ENCODE measurements around the gene NCKIPSD.

GRCh38 chr3:48685293-48685602 lies 467 bp downstream of the NCKIPSD start:
- TF ChIP-seq FOS (IDR thresholded peaks at IDR 0.05; ENCODE audit: borderline replicate concordance, insufficient read depth, low read length) (no peak), CTCF (IDR thresholded peaks at IDR 0.05; ENCODE audit: extremely low read depth in 1 of 2, insufficient read depth in 1 of 2, low read depth in 1 of 2, low read length in 2 of 2) (no peak), POLR2A (IDR thresholded peaks at IDR 0.05; ENCODE audit: low read depth, low read length) (no peak), POLR2AphosphoS5 (IDR thresholded peaks at IDR 0.05; ENCODE audit: insufficient read depth, low read depth, low read length) (no peak), EZH2 (IDR thresholded peaks at IDR 0.05; ENCODE audit: borderline replicate concordance, low read depth, low read length, severe bottlenecking) (no peak), MAX (IDR thresholded peaks at IDR 0.05; ENCODE audit: insufficient read depth, insufficient read length) (no peak), MYC (IDR thresholded peaks at IDR 0.05; ENCODE audit: low read depth, low read length) (no peak), GATA2 (IDR thresholded peaks at IDR 0.05; ENCODE audit: insufficient read depth, insufficient read length, low read depth, low read length) (no peak), JUN (IDR thresholded peaks at IDR 0.05; ENCODE audit: borderline replicate concordance, insufficient read depth, insufficient read length, low read depth) (no peak)

Data from endothelial cell of umbilical vein (primary cell).